SK-N-SH (cell line): Measurements from ENCODE around the gene ARHGAP26.

Experiments
- CTCF ChIP-seq: fragments of 200-600 bp; sonication (generic); IDR thresholded peaks from 2 replicates; pipeline ENCODE4 v1.6.1; 2017; ENCODE audit warnings: antibody characterized with exemption, mild to moderate bottlenecking, moderate library complexity
- EZH2phosphoT487 ChIP-seq: fragments of 200-600 bp; sonication (generic); IDR thresholded peaks from 2 replicates; pipeline ENCODE4 v1.6.1; 2017; ENCODE audit warnings: low read depth, mixed run types, mild to moderate bottlenecking, antibody characterized with exemption, moderate library complexity, borderline replicate concordance
- FOXJ3 ChIP-seq: sonication (generic); formaldehyde crosslinking; IDR thresholded peaks from 2 replicates; pipeline ENCODE4 v1.5.1; 2020; ENCODE audit warnings: mild to moderate bottlenecking, missing genetic modification reagents
- RXRA ChIP-seq: IDR thresholded peaks from 2 replicates; pipeline ENCODE4 v1.4.0; 2012; ENCODE audit warnings: low read depth, mild to moderate bottlenecking, borderline replicate concordance
- TF ChIP-seq, protein P1 (sequence below): IDR thresholded peaks from 2 replicates; pipeline ENCODE4 v1.6.1; 2012; ENCODE audit warnings: mild to moderate bottlenecking, low read depth, low read length, moderate library complexity

DNA sequence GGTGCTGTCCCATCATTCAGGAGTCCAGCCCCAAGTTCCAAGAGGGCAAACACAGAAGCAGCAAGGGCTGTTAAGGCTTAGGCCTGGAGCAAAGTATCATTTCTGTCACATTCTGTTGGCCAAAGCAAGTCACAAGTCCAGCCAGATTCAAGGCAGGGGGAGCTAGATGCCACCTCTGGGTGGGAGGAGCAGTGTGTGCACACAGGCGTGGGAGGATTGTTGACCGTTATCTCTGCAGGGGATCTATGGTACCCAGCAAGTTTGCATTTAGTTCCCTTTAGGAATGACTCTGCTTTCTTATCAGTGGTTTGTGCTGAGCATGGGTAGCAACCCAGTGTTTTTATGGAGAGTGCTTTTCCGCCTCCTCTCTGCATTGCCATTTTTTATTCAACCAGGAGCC, 354.4 kb downstream of the ARHGAP26 start:
- TF ChIP-seq FOXJ3 (CRISPR knock-in tag) (no peak), CTCF (no peak), EZH2phosphoT487 (no peak), RXRA (no peak)
- TF ChIP-seq, protein P1, sequence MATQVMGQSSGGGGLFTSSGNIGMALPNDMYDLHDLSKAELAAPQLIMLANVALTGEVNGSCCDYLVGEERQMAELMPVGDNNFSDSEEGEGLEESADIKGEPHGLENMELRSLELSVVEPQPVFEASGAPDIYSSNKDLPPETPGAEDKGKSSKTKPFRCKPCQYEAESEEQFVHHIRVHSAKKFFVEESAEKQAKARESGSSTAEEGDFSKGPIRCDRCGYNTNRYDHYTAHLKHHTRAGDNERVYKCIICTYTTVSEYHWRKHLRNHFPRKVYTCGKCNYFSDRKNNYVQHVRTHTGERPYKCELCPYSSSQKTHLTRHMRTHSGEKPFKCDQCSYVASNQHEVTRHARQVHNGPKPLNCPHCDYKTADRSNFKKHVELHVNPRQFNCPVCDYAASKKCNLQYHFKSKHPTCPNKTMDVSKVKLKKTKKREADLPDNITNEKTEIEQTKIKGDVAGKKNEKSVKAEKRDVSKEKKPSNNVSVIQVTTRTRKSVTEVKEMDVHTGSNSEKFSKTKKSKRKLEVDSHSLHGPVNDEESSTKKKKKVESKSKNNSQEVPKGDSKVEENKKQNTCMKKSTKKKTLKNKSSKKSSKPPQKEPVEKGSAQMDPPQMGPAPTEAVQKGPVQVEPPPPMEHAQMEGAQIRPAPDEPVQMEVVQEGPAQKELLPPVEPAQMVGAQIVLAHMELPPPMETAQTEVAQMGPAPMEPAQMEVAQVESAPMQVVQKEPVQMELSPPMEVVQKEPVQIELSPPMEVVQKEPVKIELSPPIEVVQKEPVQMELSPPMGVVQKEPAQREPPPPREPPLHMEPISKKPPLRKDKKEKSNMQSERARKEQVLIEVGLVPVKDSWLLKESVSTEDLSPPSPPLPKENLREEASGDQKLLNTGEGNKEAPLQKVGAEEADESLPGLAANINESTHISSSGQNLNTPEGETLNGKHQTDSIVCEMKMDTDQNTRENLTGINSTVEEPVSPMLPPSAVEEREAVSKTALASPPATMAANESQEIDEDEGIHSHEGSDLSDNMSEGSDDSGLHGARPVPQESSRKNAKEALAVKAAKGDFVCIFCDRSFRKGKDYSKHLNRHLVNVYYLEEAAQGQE, result no peak
